GM19455 (cell line): ENCODE data around the gene PF4V1.
"Not testable (repeated sequence)": the region's sequence is repeated elsewhere in the genome, so short reads cannot be mapped to it uniquely, and the experiment has no call there.

ENCODE experiments used
- ATAC-seq: cut with Tn5 transposase; IDR thresholded peaks from one replicate; pipeline ENCODE4 v1.9.1; 2021; ENCODE audit not compliant: unreplicated experiment

The PF4V1 gene

GRCh38 chr4:73869130-73870055, 16.3 kb downstream of the PF4V1 start, which contains the start of gene CXCL1:
TSS of gene CXCL1 (plus strand) at chr4:73869393. CDS start at chr4:73869471, 78 bp downstream.
- no peak for ATAC-seq

- no peak for ATAC-seq
Measured at GRCh38 chr4:73870260-73870659, 17.2 kb downstream of the PF4V1 start.

GRCh38 chr4:73870768-73871167, 17.7 kb downstream of the PF4V1 start:
- no peak for ATAC-seq

- ATAC-seq, result no peak
Measured at GRCh38 chr4:73871511-73872310, 18.6 kb downstream of the PF4V1 start.

GRCh38 chr4:73872316-73873108, 19.4 kb downstream of the PF4V1 start:
- ATAC-seq, result no peak

- no peak for ATAC-seq
Measured at GRCh38 chr4:73874386-73874785, 21.3 kb downstream of the PF4V1 start.

- no peak for ATAC-seq
Measured at GRCh38 chr4:73875401-73875800, 22.3 kb downstream of the PF4V1 start.

GRCh38 chr4:73883306-73883705, 30.2 kb downstream of the PF4V1 start:
- ATAC-seq, result no peak

GRCh38 chr4:73885574-73886267, 32.6 kb downstream of the PF4V1 start:
- no peak for ATAC-seq

- no peak for ATAC-seq
Measured at GRCh38 chr4:73891326-73891725, 38.2 kb downstream of the PF4V1 start.

- ATAC-seq, result no peak
Measured at GRCh38 chr4:73891739-73892405, 38.8 kb downstream of the PF4V1 start.

GRCh38 chr4:73892966-73893365, 39.9 kb downstream of the PF4V1 start:
- no peak for ATAC-seq

GRCh38 chr4:73894001-73894400, 40.9 kb downstream of the PF4V1 start:
- ATAC-seq, result no peak

- no peak for ATAC-seq
Measured at GRCh38 chr4:73895201-73896175, 42.4 kb downstream of the PF4V1 start.

GRCh38 chr4:73896416-73896815, 43.3 kb downstream of the PF4V1 start:
- ATAC-seq, result no peak

- no peak for ATAC-seq
Measured at GRCh38 chr4:73897380-73898136, 44.5 kb downstream of the PF4V1 start.

GRCh38 chr4:73899338-73899737, 46.2 kb downstream of the PF4V1 start:
- not testable (repeated sequence) for ATAC-seq

GRCh38 chr4:73901031-73901430, 47.9 kb downstream of the PF4V1 start:
- no peak for ATAC-seq
